SK-N-MC (cell line): ENCODE results near the gene LPAR3.

Experiments used
- EZH2 ChIP-seq: fragments of 200-600 bp; sonication (generic); IDR thresholded peaks from one replicate; pipeline ENCODE4 v1.6.1; 2017; ENCODE audit warnings: antibody characterized with exemption
- FOXP2 ChIP-seq: optimal IDR thresholded peaks from 2 replicates; pipeline ENCODE3; 2011; ENCODE audit warnings: mild to moderate bottlenecking, moderate library complexity; ENCODE audit not compliant: insufficient read depth; ENCODE audit errors: extremely low read length, control extremely low read depth
- POLR2AphosphoS5 ChIP-seq: IDR thresholded peaks from 2 replicates; pipeline ENCODE4 v1.6.1; 2012; ENCODE audit warnings: mild to moderate bottlenecking, low read depth, low read length, borderline replicate concordance

- TF ChIP-seq EZH2 (no peak), FOXP2 (no peak), POLR2AphosphoS5 (no peak)
Measured at GRCh38 chr1:84890566-84890965, 2.4 kb downstream of the LPAR3 start.
